Neural crest cell (in vitro differentiated cells): Measurements from ENCODE around the gene CLEC16A. TPM values are rescaled to one million over a fixed set of nuclear protein-coding genes. Genes with fewer than 3 reads are reported as not detected.
A peak's percentile ranks its signal among the peaks of the same experiment; 100 is the strongest.

Experiments used
- DNase-seq: peaks from one replicate; pipeline ENCODE4 v3.0.0; 2021; ENCODE audit warnings: low read depth, mixed read lengths, low spot score
- H3K27ac Mint-ChIP-seq: one replicate; pipeline ENCODE4 v1.8.0; 2021; ENCODE audit warnings: mild to moderate bottlenecking, mixed read lengths; ENCODE audit not compliant: unreplicated experiment
- H3K27me3 Mint-ChIP-seq: 2 replicates; pipeline ENCODE4 v1.8.0; 2021; ENCODE audit warnings: low read depth, mild to moderate bottlenecking, mixed read lengths
- H3K36me3 Mint-ChIP-seq: 2 replicates; pipeline ENCODE4 v1.8.0; 2021; ENCODE audit warnings: low read depth, mild to moderate bottlenecking, mixed read lengths
- H3K4me1 Mint-ChIP-seq: 2 replicates; pipeline ENCODE4 v1.8.0; 2021; ENCODE audit warnings: mixed read lengths
- H3K4me3 Mint-ChIP-seq: one replicate; pipeline ENCODE4 v1.8.0; 2021; ENCODE audit warnings: mild to moderate bottlenecking, mixed read lengths
- H3K9me3 Mint-ChIP-seq: 2 replicates; pipeline ENCODE4 v1.8.0; 2021; ENCODE audit warnings: mixed read lengths
- total RNA-seq: library from RNA; stranded (reverse); gene quantifications from 2 replicates; pipeline ENCODE4 v1.2.1, GENCODE V29; 2021
- TF ChIP-seq, protein P1 (sequence below): fragments of 200-600 bp; sonication (generic); conservative IDR thresholded peaks from 2 replicates; pipeline ENCODE4 v1.5.0; 2021; ENCODE audit warnings: antibody characterized with exemption, mild to moderate bottlenecking

Gene CLEC16A
- total RNA-seq, 1 donor from 2014 or later, result 21.3 TPM

DNA sequence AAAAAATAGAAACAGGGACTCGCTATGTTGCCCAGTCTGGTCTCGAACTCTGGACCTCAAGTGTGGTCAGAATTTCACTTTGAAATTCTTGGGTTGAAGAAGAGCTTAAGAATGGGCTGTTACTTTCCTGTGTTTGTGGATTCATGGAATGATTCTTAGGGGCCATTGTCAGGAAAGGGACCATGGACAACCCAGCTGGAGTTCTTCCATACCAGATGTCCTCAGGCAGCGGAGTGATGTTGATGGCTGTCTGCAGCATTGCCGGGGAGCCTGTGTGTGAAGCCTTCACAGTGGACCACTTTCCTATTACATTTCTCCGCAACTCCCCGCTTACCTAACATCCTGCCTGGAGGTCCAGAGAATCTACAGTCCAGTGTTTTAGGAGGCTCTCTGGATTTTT is 145.9 kb downstream of the CLEC16A start:
- Mint-ChIP-seq H3K36me3 (no peaks in the 10 kb centered on the region), H3K4me1 (peaks cover 21% of the 10 kb centered on the region), H3K27me3 (no peaks in the 10 kb centered on the region), H3K27ac (no peak overlapping the region), H3K9me3 (no peaks in the 10 kb centered on the region), H3K4me3 (no peak overlapping the region)
- TF ChIP-seq, protein P1, sequence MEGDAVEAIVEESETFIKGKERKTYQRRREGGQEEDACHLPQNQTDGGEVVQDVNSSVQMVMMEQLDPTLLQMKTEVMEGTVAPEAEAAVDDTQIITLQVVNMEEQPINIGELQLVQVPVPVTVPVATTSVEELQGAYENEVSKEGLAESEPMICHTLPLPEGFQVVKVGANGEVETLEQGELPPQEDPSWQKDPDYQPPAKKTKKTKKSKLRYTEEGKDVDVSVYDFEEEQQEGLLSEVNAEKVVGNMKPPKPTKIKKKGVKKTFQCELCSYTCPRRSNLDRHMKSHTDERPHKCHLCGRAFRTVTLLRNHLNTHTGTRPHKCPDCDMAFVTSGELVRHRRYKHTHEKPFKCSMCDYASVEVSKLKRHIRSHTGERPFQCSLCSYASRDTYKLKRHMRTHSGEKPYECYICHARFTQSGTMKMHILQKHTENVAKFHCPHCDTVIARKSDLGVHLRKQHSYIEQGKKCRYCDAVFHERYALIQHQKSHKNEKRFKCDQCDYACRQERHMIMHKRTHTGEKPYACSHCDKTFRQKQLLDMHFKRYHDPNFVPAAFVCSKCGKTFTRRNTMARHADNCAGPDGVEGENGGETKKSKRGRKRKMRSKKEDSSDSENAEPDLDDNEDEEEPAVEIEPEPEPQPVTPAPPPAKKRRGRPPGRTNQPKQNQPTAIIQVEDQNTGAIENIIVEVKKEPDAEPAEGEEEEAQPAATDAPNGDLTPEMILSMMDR, result no peak
- DNase-seq, result no peak

DNA sequence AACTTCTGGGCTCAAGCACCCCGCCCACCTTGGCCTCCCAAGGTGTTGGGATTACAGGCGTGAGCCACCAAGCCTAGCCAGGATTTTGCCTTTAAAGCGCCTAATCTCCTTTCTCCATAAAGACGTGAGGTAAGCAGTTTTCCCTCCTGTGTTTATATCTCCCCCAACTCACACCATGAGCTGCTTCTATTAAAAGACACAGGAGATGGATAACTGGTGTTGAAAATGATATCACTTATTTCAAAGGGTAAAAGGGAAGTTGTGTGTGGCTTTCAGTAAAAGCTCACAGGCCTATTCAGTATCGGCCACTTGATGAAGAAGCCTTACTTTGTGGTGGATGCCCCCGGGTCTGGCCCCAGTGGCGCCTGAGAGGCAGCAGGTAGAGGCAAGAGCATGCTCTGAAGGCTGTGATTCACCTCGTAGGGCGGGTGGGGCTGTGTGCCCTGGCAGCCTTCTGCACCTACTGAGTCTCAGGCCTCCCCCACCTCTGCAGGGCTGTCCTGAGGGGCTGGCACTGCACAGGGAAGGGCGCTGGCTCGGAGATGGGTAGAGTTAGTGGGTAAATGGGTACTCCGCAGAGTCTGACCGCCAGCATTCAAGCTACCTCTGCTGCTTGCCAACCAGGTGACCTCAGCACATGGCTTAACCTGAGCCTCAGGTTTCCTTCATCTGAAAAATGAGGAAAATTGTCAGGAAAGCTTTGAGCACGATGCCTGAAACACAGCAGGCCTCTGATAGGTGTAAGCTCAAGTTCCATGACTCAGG is 146.8 kb downstream of the CLEC16A start:
- Mint-ChIP-seq H3K27ac (no peak overlapping the region), H3K4me1 (peaks cover 21% of the 10 kb centered on the region), H3K4me3 (no peak overlapping the region), H3K36me3 (no peaks in the 10 kb centered on the region), H3K27me3 (no peaks in the 10 kb centered on the region), H3K9me3 (no peaks in the 10 kb centered on the region)
- TF ChIP-seq, protein P1, result no peak
- DNase-seq, result no peak

DNA sequence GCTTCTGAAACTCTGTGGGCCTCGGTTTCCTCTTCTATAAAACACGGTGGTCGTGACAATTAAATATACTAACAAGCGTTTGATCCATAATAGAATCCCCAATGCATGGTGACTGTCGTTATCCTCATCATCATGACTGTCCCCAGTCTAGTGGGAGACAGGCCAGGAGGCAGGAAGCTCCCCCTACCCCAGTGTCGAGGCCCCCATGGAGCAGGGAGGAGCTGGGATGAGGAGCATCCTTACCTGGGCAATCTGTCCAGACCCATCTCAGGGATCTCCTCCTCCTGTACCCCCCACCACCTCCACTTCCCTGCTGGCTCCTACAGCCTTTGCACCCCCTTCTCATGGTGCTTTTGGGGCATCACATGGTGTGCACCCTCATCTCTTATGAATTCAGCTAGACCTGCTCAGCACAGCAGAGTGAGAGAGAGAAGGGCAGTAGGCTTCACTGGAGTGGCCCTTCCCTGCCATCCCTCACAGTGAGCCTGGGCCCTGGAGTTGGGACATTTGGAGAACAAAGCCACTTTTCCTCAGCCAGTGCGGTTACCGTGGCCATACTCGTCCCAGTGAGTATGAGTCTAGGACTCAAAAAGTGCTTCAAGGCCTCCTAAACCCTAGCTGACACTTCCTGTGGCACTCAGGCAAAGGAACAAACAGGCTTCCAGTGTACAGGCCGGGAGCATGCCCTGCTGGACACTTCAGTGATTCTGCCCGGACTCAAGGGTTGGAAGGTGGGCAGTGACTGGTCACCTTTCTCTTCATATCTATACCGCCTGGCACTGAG is 148.6 kb downstream of the CLEC16A start:
- no peaks in the 10 kb centered on the region for H3K27me3 Mint-ChIP-seq
- H3K4me1 Mint-ChIP-seq, result peaks cover 26% of the 10 kb centered on the region
- no peak for DNase-seq
- peak overlapping the region; percentile 51 for H3K27ac Mint-ChIP-seq
- TF ChIP-seq, protein P1, result no peak
- no peaks in the 10 kb centered on the region for H3K36me3 Mint-ChIP-seq
- no peak overlapping the region for H3K4me3 Mint-ChIP-seq
- H3K9me3 Mint-ChIP-seq, result no peaks in the 10 kb centered on the region

DNA sequence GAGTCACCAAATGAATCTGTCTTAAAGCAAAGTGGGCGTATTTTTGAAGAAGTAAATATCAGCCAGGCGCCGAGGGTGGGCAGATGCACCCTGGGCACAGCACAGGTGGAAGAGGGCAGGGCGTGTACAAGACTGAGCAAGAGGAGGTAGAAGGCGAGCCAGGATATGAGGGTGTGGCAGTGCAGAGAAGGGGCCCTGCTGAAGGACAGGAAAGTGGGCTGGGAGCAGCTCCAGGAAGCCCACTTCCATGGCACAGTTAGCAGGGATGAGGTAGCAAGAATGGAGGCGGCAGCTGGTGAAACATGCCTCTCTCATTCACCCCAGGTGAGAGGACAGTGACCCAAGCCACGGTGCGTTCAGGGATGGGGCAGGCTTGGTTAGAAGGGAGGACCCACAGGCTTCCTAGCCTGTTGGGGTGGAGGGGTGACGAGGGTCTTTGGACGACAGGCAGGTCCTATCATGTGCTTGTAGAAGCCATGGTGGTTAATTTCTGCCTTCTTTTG is 149.3 kb downstream of the CLEC16A start:
- H3K27ac Mint-ChIP-seq, result peak overlapping the region; percentile 51
- no peak for DNase-seq
- H3K9me3 Mint-ChIP-seq, result no peaks in the 10 kb centered on the region
- H3K36me3 Mint-ChIP-seq, result no peaks in the 10 kb centered on the region
- H3K4me1 Mint-ChIP-seq, result peaks cover 27% of the 10 kb centered on the region
- TF ChIP-seq, protein P1, result no peak
- no peaks in the 10 kb centered on the region for H3K27me3 Mint-ChIP-seq
- no peak overlapping the region for H3K4me3 Mint-ChIP-seq

DNA sequence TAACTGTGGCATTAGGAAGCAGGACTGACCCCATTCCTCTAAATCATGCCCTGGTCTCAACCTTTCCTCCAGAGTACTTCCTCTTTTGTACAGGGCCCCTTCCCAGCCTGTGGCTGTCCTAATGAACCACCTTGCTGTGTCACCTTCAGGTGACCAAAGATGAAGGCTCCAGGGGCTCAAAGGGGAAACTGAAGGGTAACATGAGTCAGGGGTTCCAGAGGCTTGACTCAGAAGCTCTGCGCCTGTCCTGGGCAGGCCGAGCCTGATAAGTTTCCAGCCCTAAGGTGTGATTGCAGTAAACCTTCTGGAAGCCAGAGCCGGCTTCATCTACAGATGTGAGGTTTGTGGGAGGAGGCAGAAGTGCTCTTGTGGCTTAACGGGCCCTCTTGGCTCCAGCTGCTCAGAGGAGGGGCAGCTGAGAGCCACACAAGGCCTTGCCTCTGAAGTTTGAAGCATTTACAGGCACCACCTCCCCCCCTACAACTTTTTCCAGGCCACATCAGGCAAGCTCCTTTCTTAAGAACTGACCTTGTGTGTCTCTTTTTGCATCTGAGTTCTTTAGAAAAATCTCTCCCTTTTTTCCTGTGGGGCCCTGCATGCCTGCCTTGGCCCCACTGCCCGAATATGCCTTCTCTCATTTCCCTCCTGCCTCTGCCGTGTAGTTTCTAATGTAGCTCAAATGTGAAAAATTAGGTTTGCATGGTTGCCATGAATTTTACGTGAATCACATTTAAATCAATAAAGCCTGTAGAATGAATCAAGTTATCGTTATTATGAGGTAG is 149.9 kb downstream of the CLEC16A start:
- DNase-seq, result no peak
- Mint-ChIP-seq H3K4me1 (peaks cover 30% of the 10 kb centered on the region), H3K27me3 (no peaks in the 10 kb centered on the region), H3K4me3 (no peak overlapping the region), H3K27ac (peak overlapping the region; percentile 51), H3K36me3 (no peaks in the 10 kb centered on the region), H3K9me3 (no peaks in the 10 kb centered on the region)
- TF ChIP-seq, protein P1, result no peak
